Activated naive CD8-positive, alpha-beta T cell treated with anti-CD3 and anti-CD28 coated beads for 36 hours (primary cell): Measurements from ENCODE around the gene FOXRED2. TPM values are rescaled to one million over a fixed set of nuclear protein-coding genes. Genes with fewer than 3 reads are reported as not detected.

Experiments
- DNase-seq: peaks from one replicate; pipeline ENCODE4 v3.0.0; 2021
- H3K27ac Mint-ChIP-seq: one replicate; pipeline ENCODE4 v1.8.0; 2022; ENCODE audit warnings: mild to moderate bottlenecking, moderate library complexity, mixed read lengths
- H3K27me3 Mint-ChIP-seq: one replicate; pipeline ENCODE4 v1.8.0; 2022; ENCODE audit warnings: mild to moderate bottlenecking, mixed read lengths
- H3K36me3 Mint-ChIP-seq: one replicate; pipeline ENCODE4 v1.8.0; 2021; ENCODE audit warnings: mild to moderate bottlenecking, mixed read lengths
- H3K4me1 Mint-ChIP-seq: one replicate; pipeline ENCODE4 v1.8.0; 2021; ENCODE audit warnings: mixed read lengths
- H3K4me3 Mint-ChIP-seq: one replicate; pipeline ENCODE4 v1.8.0; 2022; ENCODE audit warnings: mild to moderate bottlenecking, moderate library complexity, mixed read lengths
- H3K9me3 Mint-ChIP-seq: one replicate; pipeline ENCODE4 v1.8.0; 2022; ENCODE audit warnings: mixed read lengths
- total RNA-seq, 2 experiments: library from RNA; stranded (reverse); gene quantifications; one replicate each; pipeline ENCODE4 v1.2.3, GENCODE V29; 2021

FOXRED2 gene
- total RNA-seq, 2 experiments from 2014 or later, result 26.0 to 28.4 TPM

- DNase-seq, result no peak
- Mint-ChIP-seq H3K27ac (peak overlapping the region; percentile 52), H3K36me3 (peaks cover 34% of the 10 kb centered on the region), H3K27me3 (no peaks in the 10 kb centered on the region), H3K9me3 (no peaks in the 10 kb centered on the region), H3K4me3 (no peak overlapping the region), H3K4me1 (peaks cover 7% of the 10 kb centered on the region)
These were observed 13.1 kb downstream of the FOXRED2 start for GRCh38 chr22:36493690-36494110.

- DNase-seq, result no peak
- H3K27ac Mint-ChIP-seq, result no peak overlapping the region
- peaks cover 3% of the 10 kb centered on the region for H3K9me3 Mint-ChIP-seq
- peaks cover 37% of the 10 kb centered on the region for H3K36me3 Mint-ChIP-seq
- no peaks in the 10 kb centered on the region for H3K27me3 Mint-ChIP-seq
- H3K4me1 Mint-ChIP-seq, result peaks cover 7% of the 10 kb centered on the region
- no peak overlapping the region for H3K4me3 Mint-ChIP-seq
These were observed 14.7 kb downstream of the FOXRED2 start for GRCh38 chr22:36492109-36492508.

DNA sequence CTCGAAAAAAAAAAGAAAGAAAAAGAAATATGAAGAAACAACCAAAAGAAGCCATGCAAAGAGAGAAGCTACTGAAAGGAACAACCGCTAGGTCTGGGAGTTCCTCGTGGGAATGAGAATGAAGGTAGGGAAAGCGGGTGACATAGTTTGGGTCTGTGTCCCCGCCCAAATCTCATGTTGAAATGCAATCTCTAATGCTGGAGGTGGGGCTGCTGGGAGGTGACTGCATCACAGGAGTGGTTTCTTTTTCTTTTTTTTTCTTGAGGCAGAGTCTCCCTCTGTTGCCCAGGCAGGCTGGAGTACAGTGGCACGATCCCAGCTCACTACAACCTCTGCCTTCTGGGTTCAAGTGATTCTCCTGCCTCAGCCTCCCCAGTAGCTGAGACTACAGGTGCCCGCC is 15.7 kb downstream of the FOXRED2 start:
- H3K36me3 Mint-ChIP-seq, result peaks cover 41% of the 10 kb centered on the region
- peaks cover 7% of the 10 kb centered on the region for H3K4me1 Mint-ChIP-seq
- H3K9me3 Mint-ChIP-seq, result peaks cover 4% of the 10 kb centered on the region
- no peak overlapping the region for H3K27ac Mint-ChIP-seq
- DNase-seq, result no peak
- no peaks in the 10 kb centered on the region for H3K27me3 Mint-ChIP-seq
- H3K4me3 Mint-ChIP-seq, result no peak overlapping the region

DNA sequence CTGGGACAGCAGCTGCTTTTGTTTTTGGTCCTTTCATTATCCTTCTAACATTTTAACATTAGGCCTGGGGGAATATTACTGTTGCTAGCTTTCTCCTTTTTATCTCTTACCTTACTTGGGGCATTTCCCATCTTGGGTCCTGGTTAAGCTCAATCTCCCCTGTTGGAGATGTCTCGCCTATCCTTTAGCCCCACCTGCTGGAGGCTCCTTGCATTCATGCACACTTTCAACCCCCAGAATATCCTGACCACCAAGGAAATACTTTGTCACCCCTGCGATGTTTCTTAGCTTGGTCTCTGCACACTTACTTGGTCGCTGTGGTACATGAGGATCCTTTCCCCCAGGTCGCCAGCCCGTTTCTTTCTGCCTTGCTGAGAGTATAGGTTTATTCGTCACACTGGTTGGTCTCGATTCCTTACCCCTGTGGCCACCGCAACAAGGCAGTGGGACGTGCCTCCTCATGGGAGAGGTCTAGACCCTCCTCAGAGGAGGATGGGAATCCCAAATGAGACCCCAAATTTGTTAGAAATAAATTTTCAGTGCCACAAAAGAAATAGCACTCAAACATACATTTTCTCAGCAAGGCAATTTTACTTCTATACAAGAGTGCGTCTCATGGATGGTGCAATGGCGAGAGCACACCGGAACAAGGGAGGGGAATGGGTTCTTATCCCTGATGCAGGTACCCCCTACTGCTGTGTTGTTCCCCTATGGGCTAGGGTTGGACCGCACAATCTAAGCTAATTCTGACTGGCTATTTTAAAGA is 20.0 kb downstream of the FOXRED2 start:
- Mint-ChIP-seq H3K4me1 (peaks cover 2% of the 10 kb centered on the region), H3K27ac (no peak overlapping the region), H3K27me3 (no peaks in the 10 kb centered on the region), H3K36me3 (peaks cover 23% of the 10 kb centered on the region), H3K4me3 (no peak overlapping the region), H3K9me3 (peaks cover 4% of the 10 kb centered on the region)
- DNase-seq, result peak; percentile 52

DNA sequence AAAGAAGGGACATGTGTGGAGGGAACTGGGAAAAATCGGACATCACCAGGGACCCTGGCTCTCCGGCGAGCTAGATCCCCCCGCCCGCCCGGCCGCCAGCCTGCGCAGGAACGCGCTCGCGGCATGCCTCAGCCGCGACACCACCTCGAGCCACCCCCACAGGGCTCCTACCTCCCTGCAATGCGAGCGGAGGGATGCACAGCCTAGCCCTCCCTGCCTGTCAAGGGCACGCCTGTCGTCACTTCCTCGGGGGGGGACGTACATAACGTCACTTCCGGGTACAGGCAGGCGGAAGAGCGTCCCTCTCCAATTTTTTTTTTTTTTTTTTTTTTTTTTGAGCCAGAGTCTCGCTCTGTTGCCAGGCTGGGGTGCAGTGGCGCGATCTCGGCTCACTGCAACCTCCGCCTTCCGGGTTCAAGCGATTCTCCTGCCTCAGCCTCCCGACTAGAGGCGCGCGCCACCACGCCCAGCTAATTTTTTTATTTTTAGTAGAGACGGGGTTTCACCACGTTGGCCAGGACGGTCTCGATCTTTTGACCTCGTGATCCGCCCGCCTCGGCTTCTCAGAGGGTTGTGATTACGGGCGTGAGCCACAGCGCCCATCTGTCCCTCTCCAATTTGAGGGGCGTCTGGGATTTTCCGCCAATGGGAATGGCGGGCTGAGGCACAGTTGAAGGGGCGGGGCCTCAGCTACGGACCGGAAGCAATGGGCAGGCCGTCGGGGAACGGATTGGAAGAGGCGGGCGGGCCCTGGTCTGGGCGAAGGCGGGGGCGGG is 25.3 kb downstream of the FOXRED2 start, which contains the start of gene TXN2:
Gene TXN2, minus strand, starts transcription at position 248 of the 776 bp plus-strand sequence. CDS start 803 bp downstream, outside the sequence.
- no peaks in the 10 kb centered on the region for H3K9me3 Mint-ChIP-seq
- peak within 1 kb of the TSS; percentile 98 for H3K4me3 Mint-ChIP-seq
- DNase-seq, result peak; percentile 94

GRCh38 chr22:36480941-36481392 is 25.9 kb downstream of the FOXRED2 start:
- peaks cover 10% of the 10 kb centered on the region for H3K36me3 Mint-ChIP-seq
- no peaks in the 10 kb centered on the region for H3K9me3 Mint-ChIP-seq
- peaks cover 15% of the 10 kb centered on the region for H3K4me1 Mint-ChIP-seq
- no peaks in the 10 kb centered on the region for H3K27me3 Mint-ChIP-seq
- peak overlapping the region; percentile 98 for H3K4me3 Mint-ChIP-seq
- no peak for DNase-seq
- peak overlapping the region; percentile 98 for H3K27ac Mint-ChIP-seq

More for the DNA sequence above, 25.3 kb downstream of the FOXRED2 start, which contains the start of gene TXN2:
- Mint-ChIP-seq H3K4me1 (peaks cover 15% of the 10 kb centered on the region), H3K27me3 (no peaks in the 10 kb centered on the region), H3K27ac (peak within 1 kb of the TSS; percentile 98), H3K36me3 (peaks cover 15% of the 10 kb centered on the region)

GRCh38 chr22:36478966-36479365 is 27.9 kb downstream of the FOXRED2 start:
- Mint-ChIP-seq H3K9me3 (no peaks in the 10 kb centered on the region), H3K36me3 (peaks cover 18% of the 10 kb centered on the region)

GRCh38 chr22:36475341-36475740 is 31.5 kb downstream of the FOXRED2 start:
- Mint-ChIP-seq H3K27ac (no peak overlapping the region), H3K36me3 (peaks cover 16% of the 10 kb centered on the region), H3K9me3 (no peaks in the 10 kb centered on the region)

More at GRCh38 chr22:36478966-36479365, 27.9 kb downstream of the FOXRED2 start:
- Mint-ChIP-seq H3K4me1 (peaks cover 15% of the 10 kb centered on the region), H3K27me3 (no peaks in the 10 kb centered on the region), H3K4me3 (no peak overlapping the region), H3K27ac (no peak overlapping the region)
- DNase-seq, result no peak

DNA sequence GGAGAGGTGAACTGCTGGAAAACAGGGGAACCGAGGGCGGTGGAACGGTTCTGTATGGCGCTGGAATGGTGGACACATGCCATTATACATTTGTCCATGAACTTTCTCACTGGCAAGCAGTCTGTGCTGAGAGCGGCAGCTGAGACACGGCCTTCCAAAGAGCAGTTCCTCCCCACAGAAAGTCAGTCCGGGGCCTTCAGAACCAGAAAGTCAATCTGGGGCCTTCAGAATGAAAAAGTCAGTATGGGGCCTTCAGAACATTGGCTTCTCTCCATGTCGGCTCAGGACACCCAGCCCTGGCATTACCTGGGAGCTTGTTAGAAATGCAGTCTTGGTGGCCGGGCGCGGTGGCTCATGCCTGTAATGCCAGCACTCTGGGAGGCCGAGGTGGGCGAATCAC is 34.2 kb downstream of the FOXRED2 start:
- no peak overlapping the region for H3K27ac Mint-ChIP-seq
- no peaks in the 10 kb centered on the region for H3K9me3 Mint-ChIP-seq
- H3K27me3 Mint-ChIP-seq, result no peaks in the 10 kb centered on the region
- peaks cover 13% of the 10 kb centered on the region for H3K36me3 Mint-ChIP-seq
- H3K4me3 Mint-ChIP-seq, result no peak overlapping the region
- DNase-seq, result no peak
- peaks cover 16% of the 10 kb centered on the region for H3K4me1 Mint-ChIP-seq

More at GRCh38 chr22:36475341-36475740, 31.5 kb downstream of the FOXRED2 start:
- Mint-ChIP-seq H3K27me3 (no peaks in the 10 kb centered on the region), H3K4me1 (peaks cover 12% of the 10 kb centered on the region), H3K4me3 (no peak overlapping the region)
- DNase-seq, result no peak

DNA sequence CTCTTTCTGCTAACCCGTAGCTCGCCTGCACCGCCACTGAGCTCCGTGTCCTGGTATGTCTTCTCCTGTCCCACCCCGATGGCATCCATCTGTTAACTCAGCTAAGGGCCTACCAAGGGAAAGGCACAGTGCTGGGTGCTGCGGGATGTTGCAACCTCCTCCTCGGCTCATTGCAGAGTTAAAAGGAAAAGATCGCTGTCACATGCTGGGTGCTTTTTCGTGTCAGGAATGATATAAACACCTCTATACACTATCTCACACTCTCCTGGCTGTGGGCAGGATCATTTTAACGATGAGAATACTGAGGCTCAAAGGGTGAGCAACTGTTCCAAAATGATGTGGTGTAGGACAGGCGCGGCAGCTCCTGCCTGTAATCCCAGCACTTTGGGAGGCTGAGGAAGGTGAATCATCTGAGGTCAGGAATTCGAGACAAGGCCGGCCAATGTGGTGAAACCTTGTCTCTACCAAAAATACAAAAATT is 35.5 kb downstream of the FOXRED2 start:
- no peak overlapping the region for H3K27ac Mint-ChIP-seq
- H3K4me3 Mint-ChIP-seq, result no peak overlapping the region
- no peak for DNase-seq
- H3K36me3 Mint-ChIP-seq, result peaks cover 10% of the 10 kb centered on the region
- H3K27me3 Mint-ChIP-seq, result no peaks in the 10 kb centered on the region
- H3K4me1 Mint-ChIP-seq, result peaks cover 24% of the 10 kb centered on the region
- no peaks in the 10 kb centered on the region for H3K9me3 Mint-ChIP-seq

DNA sequence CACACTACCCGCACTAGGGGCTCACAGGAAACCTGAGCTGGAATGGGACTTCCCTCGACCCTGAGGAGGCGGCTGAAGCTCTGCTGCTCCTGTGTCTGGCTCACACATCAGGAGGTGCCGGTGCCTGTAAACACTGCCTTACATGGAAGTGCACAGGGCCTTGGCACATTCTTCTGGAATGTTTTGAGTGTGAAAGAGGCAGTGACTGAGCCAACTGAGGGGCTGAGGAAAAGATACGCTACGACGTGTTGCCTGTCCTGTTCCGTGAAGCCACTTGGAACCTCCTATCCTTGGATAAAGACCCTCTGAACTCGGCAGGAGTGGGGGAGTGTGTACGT is 35.9 kb downstream of the FOXRED2 start:
- H3K36me3 Mint-ChIP-seq, result peaks cover 10% of the 10 kb centered on the region
- no peaks in the 10 kb centered on the region for H3K27me3 Mint-ChIP-seq
- peaks cover 24% of the 10 kb centered on the region for H3K4me1 Mint-ChIP-seq
- no peak overlapping the region for H3K4me3 Mint-ChIP-seq
- DNase-seq, result no peak
- no peak overlapping the region for H3K27ac Mint-ChIP-seq
- no peaks in the 10 kb centered on the region for H3K9me3 Mint-ChIP-seq

DNA sequence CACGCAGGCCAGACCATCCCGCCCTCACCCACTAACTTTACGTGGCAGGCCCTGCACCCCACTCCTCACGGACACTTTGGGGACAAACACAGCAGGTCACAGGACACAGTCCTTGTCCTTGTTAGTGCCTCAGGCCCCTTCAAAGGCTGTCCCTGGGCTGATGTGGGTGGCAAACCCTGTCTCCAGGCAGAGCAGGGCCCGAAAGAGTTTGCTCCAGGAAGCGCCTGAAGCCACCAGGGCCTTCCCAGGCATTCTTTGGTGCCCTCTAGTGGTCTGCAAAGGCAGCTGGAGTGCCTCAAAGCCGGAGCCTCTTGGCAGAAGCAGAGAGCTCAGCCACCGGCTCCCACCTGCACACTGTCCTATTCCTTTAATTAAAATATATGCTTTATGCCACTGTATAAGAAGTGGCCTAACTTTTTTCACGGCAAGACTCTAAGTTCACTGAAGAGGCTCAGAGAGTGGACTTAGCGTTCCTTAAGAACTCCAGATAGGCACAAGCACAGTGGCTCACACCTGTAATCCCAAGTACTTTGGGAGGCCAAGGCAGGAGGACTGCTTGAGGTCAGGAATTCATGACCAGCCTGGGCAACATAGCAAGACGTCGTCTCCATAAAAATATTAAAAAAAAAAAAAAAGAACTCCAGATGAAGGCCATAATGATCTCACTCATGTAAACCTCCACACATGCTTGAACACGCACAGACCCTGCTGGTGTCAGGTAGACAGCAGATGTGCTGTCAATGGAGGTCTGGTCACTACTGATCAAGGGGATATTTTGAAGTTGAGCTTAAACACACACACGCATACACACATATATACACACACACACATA is 36.5 kb downstream of the FOXRED2 start:
- peak; percentile 78 for DNase-seq
- peaks cover 5% of the 10 kb centered on the region for H3K36me3 Mint-ChIP-seq
- no peaks in the 10 kb centered on the region for H3K9me3 Mint-ChIP-seq
- H3K4me1 Mint-ChIP-seq, result peaks cover 24% of the 10 kb centered on the region
- no peaks in the 10 kb centered on the region for H3K27me3 Mint-ChIP-seq
- peak overlapping the region; percentile 42 for H3K27ac Mint-ChIP-seq
- no peak overlapping the region for H3K4me3 Mint-ChIP-seq

DNA sequence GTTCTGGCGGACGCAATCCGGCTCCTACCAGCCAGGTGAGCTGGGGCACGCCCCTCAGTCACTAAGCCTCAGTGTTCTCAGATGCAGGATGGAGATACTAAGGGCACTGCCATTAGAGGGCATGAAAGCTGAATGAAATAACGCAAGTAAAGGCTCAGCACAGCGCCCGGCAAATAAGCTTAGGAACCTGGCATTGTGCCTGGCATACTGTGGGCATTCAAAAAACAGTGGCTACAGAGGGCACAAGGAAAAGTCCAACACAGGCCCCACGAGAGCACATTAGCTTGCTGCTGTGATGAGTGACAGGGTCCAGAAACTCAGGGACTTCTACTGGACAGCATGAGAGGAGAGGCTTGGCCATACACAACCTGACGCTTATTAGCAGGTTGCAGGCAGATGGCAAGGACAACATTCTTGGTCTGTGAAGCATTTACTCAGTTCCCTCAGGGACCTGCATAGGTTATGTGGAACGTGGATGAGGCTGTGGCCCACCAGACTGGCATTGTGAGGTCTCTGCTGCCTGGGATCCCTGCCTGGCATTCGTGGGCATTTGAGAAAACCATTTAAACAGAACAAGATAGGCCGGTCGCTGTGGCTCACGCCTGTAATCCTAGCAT is 37.6 kb downstream of the FOXRED2 start:
- H3K4me1 Mint-ChIP-seq, result peaks cover 24% of the 10 kb centered on the region
- H3K27me3 Mint-ChIP-seq, result no peaks in the 10 kb centered on the region
- H3K36me3 Mint-ChIP-seq, result peaks cover 3% of the 10 kb centered on the region
- no peaks in the 10 kb centered on the region for H3K9me3 Mint-ChIP-seq
- no peak for DNase-seq
- H3K4me3 Mint-ChIP-seq, result no peak overlapping the region
- no peak overlapping the region for H3K27ac Mint-ChIP-seq

DNA sequence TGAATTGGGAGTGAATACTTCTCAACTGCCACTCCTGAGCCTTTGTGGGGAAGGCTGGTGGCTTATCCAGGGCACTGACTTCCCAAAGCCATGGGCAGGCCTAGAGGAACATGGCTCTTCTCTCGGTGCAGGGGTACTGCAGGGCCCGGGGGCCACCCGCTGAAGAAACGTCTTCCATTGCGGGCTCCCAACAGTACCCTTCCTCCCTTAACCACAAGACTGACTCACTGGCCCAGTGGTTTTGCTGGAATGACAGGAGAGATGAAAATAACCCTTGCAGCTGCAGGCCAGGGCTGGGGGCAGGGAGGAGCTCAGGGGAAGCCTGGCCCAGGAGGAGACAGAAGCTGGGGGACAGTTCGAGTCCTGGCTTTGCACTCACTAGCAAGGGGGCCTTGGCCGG is 38.9 kb downstream of the FOXRED2 start:
- H3K36me3 Mint-ChIP-seq, result peaks cover 2% of the 10 kb centered on the region
- peak overlapping the region; percentile 78 for H3K27ac Mint-ChIP-seq
- no peak overlapping the region for H3K4me3 Mint-ChIP-seq
- no peaks in the 10 kb centered on the region for H3K9me3 Mint-ChIP-seq
- H3K4me1 Mint-ChIP-seq, result peaks cover 24% of the 10 kb centered on the region
- H3K27me3 Mint-ChIP-seq, result no peaks in the 10 kb centered on the region
- peak; percentile 17 for DNase-seq
